HEK293 (cell line): ENCODE data around the gene TACR2.

Experiments used
- CTCF ChIA-PET: fragments of 350-600 bp; formaldehyde crosslinking; extraction: SDS; loops from one replicate; lab custom pipeline; 2021; ENCODE audit warnings: antibody characterized with exemption; lab: Yijun Ruan, JAX
- POLR2A ChIA-PET: fragments of 300-600 bp; formaldehyde crosslinking; extraction: SDS; loops from one replicate; lab custom pipeline; 2020; ENCODE audit warnings: antibody characterized with exemption, inconsistent platforms; lab: Yijun Ruan, JAX
- H3K27ac ChIP-seq: fragments of 200-500 bp; sonication (Bioruptor generic); 2 replicates; pipeline ENCODE4 v1.5.1; 2014; ENCODE audit warnings: low read depth, low read length, control low read depth, inconsistent platforms; ENCODE audit errors: extremely low read depth
- H3K36me3 ChIP-seq, 2 experiments: fragments of 200-500 bp in 1 of 2; sonication (Bioruptor generic) in 1 of 2; 1 replicate in 1 of 2; 2 replicates in 1 of 2; pipeline ENCODE4 v1.5.1; 2014 to 2017; ENCODE audit warnings: inconsistent platforms in 2 of 2, low read length in 2 of 2; ENCODE audit not compliant: control insufficient read depth in 2 of 2, insufficient read depth in 1 of 2
- H3K4me1 ChIP-seq: fragments of 200-500 bp; sonication (Bioruptor generic); 2 replicates; pipeline ENCODE4 v1.5.1; 2014; ENCODE audit warnings: mild to moderate bottlenecking, low read length, inconsistent platforms; ENCODE audit not compliant: control insufficient read depth, insufficient read depth
- H3K4me3 ChIP-seq: 2 replicates; pipeline ENCODE4 v1.5.1; 2011; ENCODE audit warnings: low read depth, mild to moderate bottlenecking, control low read depth, low read length, moderate library complexity
- H3K9me3 ChIP-seq: fragments of 200-500 bp; sonication (Bioruptor generic); 2 replicates; pipeline ENCODE4 v1.5.1; 2014; ENCODE audit warnings: low read depth, low read length, inconsistent platforms; ENCODE audit not compliant: control insufficient read depth, insufficient read depth
- SP2 ChIP-seq: fragments of 450-650 bp; formaldehyde crosslinking; IDR thresholded peaks from 2 replicates; pipeline ENCODE4 v1.5.1; 2016; ENCODE audit warnings: missing biosample characterization, missing genetic modification characterization
- YY2 ChIP-seq: fragments of 450-650 bp; formaldehyde crosslinking; IDR thresholded peaks from 2 replicates; pipeline ENCODE4 v1.5.1; 2016; ENCODE audit warnings: missing biosample characterization, missing genetic modification characterization
- ZBTB7A ChIP-seq: fragments of 450-650 bp; formaldehyde crosslinking; IDR thresholded peaks from 2 replicates; pipeline ENCODE4 v1.5.1; 2016; ENCODE audit warnings: low read depth, missing biosample characterization, missing genetic modification characterization
- ZNF2 ChIP-seq: fragments of 450-650 bp; formaldehyde crosslinking; IDR thresholded peaks from 2 replicates; pipeline ENCODE4 v1.5.1; 2016; ENCODE audit warnings: missing biosample characterization, missing genetic modification characterization
- ZNF610 ChIP-seq: fragments of 450-650 bp; formaldehyde crosslinking; IDR thresholded peaks from 2 replicates; pipeline ENCODE4 v1.5.1; 2016; ENCODE audit warnings: missing biosample characterization, missing genetic modification characterization, borderline replicate concordance
- ZNF658 ChIP-seq: fragments of 450-650 bp; formaldehyde crosslinking; IDR thresholded peaks from 2 replicates; pipeline ENCODE4; 2016; ENCODE audit warnings: missing biosample characterization, missing genetic modification characterization
- ZNF830 ChIP-seq: fragments of 450-650 bp; IDR thresholded peaks from 2 replicates; pipeline ENCODE4 v1.5.0; 2018; ENCODE audit warnings: missing biosample characterization, missing genetic modification characterization, low read depth, mild to moderate bottlenecking, moderate library complexity
- TF ChIP-seq, protein P1 (sequence below): fragments of 450-650 bp; formaldehyde crosslinking; IDR thresholded peaks from 2 replicates; pipeline ENCODE4 v1.5.1; 2017; ENCODE audit warnings: missing biosample characterization, missing genetic modification characterization
- TF ChIP-seq, protein P2 (sequence below): fragments of 450-650 bp; formaldehyde crosslinking; IDR thresholded peaks from 2 replicates; pipeline ENCODE4 v1.5.1; 2016; ENCODE audit warnings: missing biosample characterization, missing genetic modification characterization, borderline replicate concordance
- TF ChIP-seq, protein P3 (sequence below): fragments of 450-650 bp; formaldehyde crosslinking; IDR thresholded peaks from 2 replicates; pipeline ENCODE4 v1.5.1; 2016; ENCODE audit warnings: missing biosample characterization, missing genetic modification characterization
- TF ChIP-seq, protein P4 (sequence below): fragments of 450-650 bp; IDR thresholded peaks from 2 replicates; pipeline ENCODE4 v1.5.1; 2018; ENCODE audit warnings: missing biosample characterization, missing genetic modification characterization

The TACR2 gene

DNA sequence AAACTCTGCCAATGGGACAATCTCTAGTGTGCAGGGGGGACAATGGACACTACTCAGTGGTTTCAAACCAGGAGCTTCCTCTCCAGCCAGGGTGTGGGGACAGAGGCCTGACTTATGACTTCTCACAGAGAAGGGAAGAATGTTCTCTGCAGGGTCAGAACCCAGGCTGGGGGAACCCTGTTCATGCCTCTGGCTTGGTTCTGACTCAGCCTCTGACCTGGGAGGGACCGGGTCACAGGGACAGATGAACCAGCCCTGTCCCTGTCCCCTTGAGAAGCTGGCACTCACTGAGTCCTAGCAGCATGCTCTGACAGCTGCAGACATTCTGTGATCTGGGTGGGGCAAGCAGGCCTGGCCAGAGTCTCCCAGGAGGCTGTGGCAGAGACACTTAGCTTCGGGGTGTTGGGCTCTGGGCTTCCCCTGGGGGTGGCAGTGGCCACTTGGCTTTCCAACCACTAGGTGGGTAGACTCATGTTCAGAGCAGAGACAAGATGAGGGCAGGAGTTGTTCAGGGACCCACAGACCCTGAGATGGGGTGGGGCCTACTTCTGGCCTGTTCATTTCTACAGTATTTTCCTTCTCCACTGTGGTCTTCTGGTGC, 48.2 kb upstream of the TACR2 start:
- Histone ChIP-seq H3K4me3 (no peak overlapping the region), H3K27ac (no peak overlapping the region), H3K9me3 (no peaks in the 10 kb centered on the region), H3K36me3 (no peaks in the 10 kb centered on the region), H3K4me1 (no peaks in the 10 kb centered on the region)
- TF ChIP-seq ZNF830 (tag by site-specific recombination), result no peak
- CTCF ChIA-PET, result interaction anchor here (0.6 kb wide), 2 partner anchors 47 to 90 kb away, joined by 3 to 4 read pairs; no protein-coding TSS in a partner anchor
- POLR2A ChIA-PET, result no interaction called here

DNA sequence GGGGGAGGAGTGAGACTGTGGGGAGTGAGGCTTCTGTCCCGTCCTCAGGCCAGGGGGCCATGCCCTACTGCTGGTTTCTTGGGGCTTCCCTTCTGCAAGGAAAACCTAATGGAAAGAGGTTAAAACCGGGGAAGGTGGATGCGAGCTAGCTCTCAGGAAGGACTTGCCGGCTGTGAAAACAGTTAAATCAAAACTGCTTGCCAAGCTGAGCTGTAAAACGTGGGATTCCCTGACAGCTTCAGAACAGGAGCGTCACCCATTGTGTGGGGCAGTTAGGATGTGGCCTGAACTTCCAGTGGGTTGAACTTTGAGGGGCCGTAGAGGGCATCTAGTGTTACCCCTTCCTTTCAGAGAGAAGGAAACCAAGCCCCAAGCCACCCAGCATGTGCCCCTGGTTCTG, 47.7 kb upstream of the TACR2 start:
- Histone ChIP-seq H3K27ac (no peak overlapping the region), H3K4me1 (no peaks in the 10 kb centered on the region), H3K36me3 (no peaks in the 10 kb centered on the region)
- CTCF ChIA-PET, result interaction anchor here (0.6 kb wide), 1 partner anchor 90 kb away, joined by 3 read pairs; no protein-coding TSS in a partner anchor
- POLR2A ChIA-PET, result no interaction called here
- no peak for TF ChIP-seq ZNF610 (tag by site-specific recombination)
- TF ChIP-seq, all 188 proteins: peak for 0
- Histone ChIP-seq H3K9me3 (no peaks in the 10 kb centered on the region), H3K4me3 (no peak overlapping the region)

DNA sequence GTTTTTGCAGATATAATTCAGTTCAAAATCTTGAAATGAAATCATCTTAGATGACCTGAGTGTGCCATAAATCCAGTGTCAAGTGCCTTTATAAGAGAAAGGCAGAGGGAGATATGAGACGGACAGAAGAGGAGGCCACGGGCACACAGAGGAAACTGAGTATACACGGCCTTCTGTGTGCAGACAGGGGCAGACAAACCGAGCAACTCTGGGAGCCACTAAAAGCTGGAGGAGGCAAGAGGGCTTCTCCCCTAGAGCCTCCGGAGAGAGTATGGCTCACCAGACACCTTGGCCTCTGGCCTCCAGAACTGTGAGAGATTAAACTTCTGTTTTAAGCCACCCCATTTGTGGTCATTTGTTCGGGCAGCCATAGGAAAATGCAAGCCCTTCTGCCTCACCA, 47.2 kb upstream of the TACR2 start:
- H3K27ac ChIP-seq, result no peak overlapping the region
- H3K36me3 ChIP-seq, result no peaks in the 10 kb centered on the region
- no peaks in the 10 kb centered on the region for H3K4me1 ChIP-seq
- TF ChIP-seq, protein P1, sequence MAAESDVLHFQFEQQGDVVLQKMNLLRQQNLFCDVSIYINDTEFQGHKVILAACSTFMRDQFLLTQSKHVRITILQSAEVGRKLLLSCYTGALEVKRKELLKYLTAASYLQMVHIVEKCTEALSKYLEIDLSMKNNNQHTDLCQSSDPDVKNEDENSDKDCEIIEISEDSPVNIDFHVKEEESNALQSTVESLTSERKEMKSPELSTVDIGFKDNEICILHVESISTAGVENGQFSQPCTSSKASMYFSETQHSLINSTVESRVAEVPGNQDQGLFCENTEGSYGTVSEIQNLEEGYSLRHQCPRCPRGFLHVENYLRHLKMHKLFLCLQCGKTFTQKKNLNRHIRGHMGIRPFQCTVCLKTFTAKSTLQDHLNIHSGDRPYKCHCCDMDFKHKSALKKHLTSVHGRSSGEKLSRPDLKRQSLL (tag by site-specific recombination), result no peak
- no peak for TF ChIP-seq ZNF2 (tag by site-specific recombination)
- TF ChIP-seq YY2 (tag by site-specific recombination), result no peak
- TF ChIP-seq ZBTB7A (tag by site-specific recombination), result no peak
- TF ChIP-seq ZNF658, result no peak
- TF ChIP-seq, protein P2, sequence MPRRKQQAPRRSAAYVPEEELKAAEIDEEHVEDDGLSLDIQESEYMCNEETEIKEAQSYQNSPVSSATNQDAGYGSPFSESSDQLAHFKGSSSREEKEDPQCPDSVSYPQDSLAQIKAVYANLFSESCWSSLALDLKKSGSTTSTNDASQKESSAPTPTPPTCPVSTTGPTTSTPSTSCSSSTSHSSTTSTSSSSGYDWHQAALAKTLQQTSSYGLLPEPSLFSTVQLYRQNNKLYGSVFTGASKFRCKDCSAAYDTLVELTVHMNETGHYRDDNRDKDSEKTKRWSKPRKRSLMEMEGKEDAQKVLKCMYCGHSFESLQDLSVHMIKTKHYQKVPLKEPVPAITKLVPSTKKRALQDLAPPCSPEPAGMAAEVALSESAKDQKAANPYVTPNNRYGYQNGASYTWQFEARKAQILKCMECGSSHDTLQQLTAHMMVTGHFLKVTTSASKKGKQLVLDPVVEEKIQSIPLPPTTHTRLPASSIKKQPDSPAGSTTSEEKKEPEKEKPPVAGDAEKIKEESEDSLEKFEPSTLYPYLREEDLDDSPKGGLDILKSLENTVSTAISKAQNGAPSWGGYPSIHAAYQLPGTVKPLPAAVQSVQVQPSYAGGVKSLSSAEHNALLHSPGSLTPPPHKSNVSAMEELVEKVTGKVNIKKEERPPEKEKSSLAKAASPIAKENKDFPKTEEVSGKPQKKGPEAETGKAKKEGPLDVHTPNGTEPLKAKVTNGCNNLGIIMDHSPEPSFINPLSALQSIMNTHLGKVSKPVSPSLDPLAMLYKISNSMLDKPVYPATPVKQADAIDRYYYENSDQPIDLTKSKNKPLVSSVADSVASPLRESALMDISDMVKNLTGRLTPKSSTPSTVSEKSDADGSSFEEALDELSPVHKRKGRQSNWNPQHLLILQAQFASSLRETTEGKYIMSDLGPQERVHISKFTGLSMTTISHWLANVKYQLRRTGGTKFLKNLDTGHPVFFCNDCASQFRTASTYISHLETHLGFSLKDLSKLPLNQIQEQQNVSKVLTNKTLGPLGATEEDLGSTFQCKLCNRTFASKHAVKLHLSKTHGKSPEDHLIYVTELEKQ, result no peak
- no peak for TF ChIP-seq SP2 (tag by site-specific recombination)
- TF ChIP-seq, protein P3, sequence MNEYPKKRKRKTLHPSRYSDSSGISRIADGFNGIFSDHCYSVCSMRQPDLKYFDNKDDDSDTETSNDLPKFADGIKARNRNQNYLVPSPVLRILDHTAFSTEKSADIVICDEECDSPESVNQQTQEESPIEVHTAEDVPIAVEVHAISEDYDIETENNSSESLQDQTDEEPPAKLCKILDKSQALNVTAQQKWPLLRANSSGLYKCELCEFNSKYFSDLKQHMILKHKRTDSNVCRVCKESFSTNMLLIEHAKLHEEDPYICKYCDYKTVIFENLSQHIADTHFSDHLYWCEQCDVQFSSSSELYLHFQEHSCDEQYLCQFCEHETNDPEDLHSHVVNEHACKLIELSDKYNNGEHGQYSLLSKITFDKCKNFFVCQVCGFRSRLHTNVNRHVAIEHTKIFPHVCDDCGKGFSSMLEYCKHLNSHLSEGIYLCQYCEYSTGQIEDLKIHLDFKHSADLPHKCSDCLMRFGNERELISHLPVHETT, result no peak
- TF ChIP-seq, protein P4, sequence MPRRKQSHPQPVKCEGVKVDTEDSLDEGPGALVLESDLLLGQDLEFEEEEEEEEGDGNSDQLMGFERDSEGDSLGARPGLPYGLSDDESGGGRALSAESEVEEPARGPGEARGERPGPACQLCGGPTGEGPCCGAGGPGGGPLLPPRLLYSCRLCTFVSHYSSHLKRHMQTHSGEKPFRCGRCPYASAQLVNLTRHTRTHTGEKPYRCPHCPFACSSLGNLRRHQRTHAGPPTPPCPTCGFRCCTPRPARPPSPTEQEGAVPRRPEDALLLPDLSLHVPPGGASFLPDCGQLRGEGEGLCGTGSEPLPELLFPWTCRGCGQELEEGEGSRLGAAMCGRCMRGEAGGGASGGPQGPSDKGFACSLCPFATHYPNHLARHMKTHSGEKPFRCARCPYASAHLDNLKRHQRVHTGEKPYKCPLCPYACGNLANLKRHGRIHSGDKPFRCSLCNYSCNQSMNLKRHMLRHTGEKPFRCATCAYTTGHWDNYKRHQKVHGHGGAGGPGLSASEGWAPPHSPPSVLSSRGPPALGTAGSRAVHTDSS, result no peak
- TF ChIP-seq, all 188 proteins: peak for 0
- Histone ChIP-seq H3K4me3 (no peak overlapping the region), H3K9me3 (no peaks in the 10 kb centered on the region)
- CTCF ChIA-PET, result no interaction called here
- POLR2A ChIA-PET, result no interaction called here
